SK-N-SH (cell line): ENCODE data around the gene PPP1R15A. TPM values are rescaled to one million over a fixed set of nuclear protein-coding genes. Genes with fewer than 3 reads are reported as not detected.

Experiments
- CTCF ChIA-PET: fragments of 300-600, 350-600 bp; formaldehyde crosslinking; extraction: SDS; loops from one replicate; lab custom pipeline; 2021; lab: Yijun Ruan, JAX
- POLR2A ChIA-PET: fragments of 350-600 bp; sonication (Branson Sonifier 250); formaldehyde crosslinking; extraction: SDS; loops from one replicate; lab custom pipeline; 2020; ENCODE audit warnings: antibody characterized with exemption, inconsistent platforms; lab: Yijun Ruan, JAX
- DNase-seq: peaks from one replicate; pipeline ENCODE4 v3.0.0; 2012
- H2AFZ ChIP-seq: fragments of 200-600 bp; sonication (generic); 2 replicates; pipeline ENCODE4 v1.8.1; 2016; ENCODE audit warnings: antibody characterized with exemption, mild to moderate bottlenecking, low read depth
- H3F3A ChIP-seq: fragments of 200-600 bp; sonication (generic); replicated peaks from 2 replicates; pipeline ENCODE3; 2016; ENCODE audit warnings: antibody characterized with exemption, mild to moderate bottlenecking; ENCODE audit not compliant: insufficient read depth
- H3K27ac ChIP-seq, 2 experiments: fragments of 200-500 bp in 1 of 2; fragments of 200-600 bp in 1 of 2; sonication (Bioruptor generic) in 1 of 2; sonication (generic), shearing (Covaris generic) in 1 of 2; 2 replicates each; pipeline versions ENCODE4 v1.5.1 to v1.6.1; 2014 to 2016; ENCODE audit warnings: low read depth in 2 of 2, inconsistent platforms in 1 of 2, low read length in 1 of 2, mild to moderate bottlenecking in 1 of 2, mixed read lengths in 1 of 2
- H3K27me3 ChIP-seq: fragments of 200-600 bp; sonication (generic), shearing (Covaris generic); 2 replicates; pipeline ENCODE4 v1.6.1; 2016; ENCODE audit warnings: mixed run types; ENCODE audit not compliant: insufficient read depth
- H3K36me3 ChIP-seq, 2 experiments: fragments of 200-500 bp in 1 of 2; fragments of 200-600 bp in 1 of 2; sonication (Bioruptor generic) in 1 of 2; sonication (generic) in 1 of 2; replicated peaks in 1 of 2; 2 replicates each; pipeline versions ENCODE3 to v1.5.1; 2014 to 2016; ENCODE audit warnings: low read length in 1 of 2, mild to moderate bottlenecking in 1 of 2; ENCODE audit not compliant: insufficient read depth in 2 of 2, control insufficient read depth in 1 of 2
- H3K4me1 ChIP-seq, 2 experiments: fragments of 200-500 bp in 1 of 2; fragments of 200-600 bp in 1 of 2; sonication (Bioruptor generic) in 1 of 2; sonication (generic), shearing (Covaris generic) in 1 of 2; 2 replicates each; pipeline versions ENCODE4 v1.5.1 to v1.6.1; 2014 to 2016; ENCODE audit warnings: low read depth in 1 of 2, low read length in 1 of 2, mixed run types in 1 of 2; ENCODE audit not compliant: insufficient read depth in 2 of 2, control insufficient read depth in 1 of 2
- H3K4me2 ChIP-seq: fragments of 200-600 bp; sonication (generic), shearing (Covaris generic); 2 replicates; pipeline ENCODE4 v1.6.1; 2017; ENCODE audit warnings: mixed run types
- H3K4me3 ChIP-seq, 2 experiments: fragments of 200-500 bp in 1 of 2; fragments of 200-600 bp in 1 of 2; sonication (Bioruptor generic) in 1 of 2; sonication (generic), shearing (Covaris generic) in 1 of 2; 2 replicates each; pipeline versions ENCODE4 v1.5.1 to v1.8.1; 2014 to 2016; ENCODE audit warnings: low read depth in 2 of 2, inconsistent platforms in 1 of 2, low read length in 1 of 2, mild to moderate bottlenecking in 1 of 2, mixed read lengths in 1 of 2, moderate library complexity in 1 of 2
- H3K79me2 ChIP-seq: fragments of 200-600 bp; sonication (generic); 2 replicates; pipeline ENCODE4 v1.8.1; 2017; ENCODE audit warnings: mild to moderate bottlenecking; ENCODE audit not compliant: insufficient read depth
- H3K9ac ChIP-seq: fragments of 200-600 bp; sonication (generic); 2 replicates; pipeline ENCODE4 v1.6.1; 2017; ENCODE audit warnings: mixed run types
- H3K9me2 ChIP-seq: fragments of 200-600 bp; sonication (generic); 2 replicates; pipeline ENCODE4 v1.6.1; 2017; ENCODE audit warnings: mixed run types
- H3K9me3 ChIP-seq: fragments of 200-600 bp; sonication (generic); 2 replicates; pipeline ENCODE4 v1.6.1; 2017; ENCODE audit warnings: mixed run types, mild to moderate bottlenecking, moderate library complexity
- H4K20me1 ChIP-seq: fragments of 200-600 bp; sonication (generic); 2 replicates; pipeline ENCODE4 v1.6.1; 2017; ENCODE audit warnings: mild to moderate bottlenecking, mixed run types; ENCODE audit not compliant: insufficient read depth
- ELF1 ChIP-seq: IDR thresholded peaks from 2 replicates; pipeline ENCODE4 v1.4.0; 2012
- EZH2phosphoT487 ChIP-seq: fragments of 200-600 bp; sonication (generic); IDR thresholded peaks from 2 replicates; pipeline ENCODE4 v1.6.1; 2017; ENCODE audit warnings: low read depth, mixed run types, mild to moderate bottlenecking, antibody characterized with exemption, moderate library complexity, borderline replicate concordance
- FOXJ3 ChIP-seq: sonication (generic); formaldehyde crosslinking; IDR thresholded peaks from 2 replicates; pipeline ENCODE4 v1.5.1; 2020; ENCODE audit warnings: mild to moderate bottlenecking, missing genetic modification reagents
- FOXM1 ChIP-seq: IDR thresholded peaks from 2 replicates; pipeline ENCODE4 v1.4.0; 2012; ENCODE audit warnings: low read depth, mild to moderate bottlenecking
- NRF1 ChIP-seq: IDR thresholded peaks from 2 replicates; pipeline ENCODE4 v1.6.1; 2012; ENCODE audit warnings: low read depth, mild to moderate bottlenecking, low read length
- POLR2AphosphoS5 ChIP-seq: IDR thresholded peaks from 2 replicates; pipeline ENCODE4 v1.6.1; 2012; ENCODE audit warnings: low read depth, low read length
- RAD21 ChIP-seq: IDR thresholded peaks from 2 replicates; pipeline ENCODE4 v1.6.1; 2012; ENCODE audit warnings: mild to moderate bottlenecking, low read length
- RCOR1 ChIP-seq: fragments of 150-350 bp; IDR thresholded peaks from 2 replicates; pipeline ENCODE4 v1.6.1; 2017; ENCODE audit warnings: antibody characterized with exemption, low read length
- REST ChIP-seq: IDR thresholded peaks from 2 replicates; pipeline ENCODE4 v1.6.1; 2012; ENCODE audit warnings: mild to moderate bottlenecking, low read depth, low read length, moderate library complexity
- RFX5 ChIP-seq: IDR thresholded peaks from 2 replicates; pipeline ENCODE4 v1.6.1; 2012; ENCODE audit warnings: mild to moderate bottlenecking, improper control_type of control experiment, low read length
- RXRA ChIP-seq: IDR thresholded peaks from 2 replicates; pipeline ENCODE4 v1.4.0; 2012; ENCODE audit warnings: low read depth, mild to moderate bottlenecking, borderline replicate concordance
- SIN3A ChIP-seq: IDR thresholded peaks from 2 replicates; pipeline ENCODE4 v1.6.1; 2012; ENCODE audit warnings: low read depth, mild to moderate bottlenecking, low read length, moderate library complexity, borderline replicate concordance
- TAF1 ChIP-seq: IDR thresholded peaks from 2 replicates; pipeline ENCODE4 v1.6.1; 2012; ENCODE audit warnings: low read depth, mild to moderate bottlenecking, low read length, moderate library complexity, borderline replicate concordance
- TCF12 ChIP-seq: IDR thresholded peaks from 2 replicates; pipeline ENCODE4 v1.4.0; 2012
- TEAD4 ChIP-seq: IDR thresholded peaks from 2 replicates; pipeline ENCODE4 v1.4.0; 2012; ENCODE audit warnings: mild to moderate bottlenecking, borderline replicate concordance; ENCODE audit not compliant: insufficient read depth
- USF2 ChIP-seq: fragments of 150-350 bp; IDR thresholded peaks from 2 replicates; pipeline ENCODE4 v1.6.1; 2017; ENCODE audit warnings: antibody characterized with exemption, low read length, low read depth, borderline replicate concordance
- YY1 ChIP-seq: IDR thresholded peaks from 2 replicates; pipeline ENCODE4 v1.4.0; 2012; ENCODE audit warnings: low read depth, mild to moderate bottlenecking
- ZBTB33 ChIP-seq: IDR thresholded peaks from 2 replicates; pipeline ENCODE4 v1.4.0; 2012; ENCODE audit warnings: low read depth, borderline replicate concordance
- WGBS: methylation state at CpG from one replicate; pipeline ENCODE4 v1.1.6; 2017; ENCODE audit warnings: low lambda C conversion rate; 5-methylcytosine and 5-hydroxymethylcytosine counted together
- polyA plus RNA-seq, 3 experiments: library from polyadenylated mRNA; depleted of rRNA; stranded (reverse); fragments of >200 nt; gene quantifications; 2 replicates each; pipeline ENCODE4 v1.2.3, GENCODE V29; 2012
- TF ChIP-seq, protein P1 (sequence below): fragments of 200-600 bp; sonication (generic); IDR thresholded peaks from 2 replicates; pipeline ENCODE4 v1.6.1; 2017; ENCODE audit warnings: antibody characterized with exemption, mild to moderate bottlenecking, moderate library complexity

Gene PPP1R15A
- polyA plus RNA-seq, 1 of the 3 experiments (the other 2 are of a cell fraction) = 73.7 TPM

- Histone ChIP-seq H3K27ac (no peak overlapping the region), H2AFZ (no peak overlapping the region)
- DNase-seq = no peak
Observed at GRCh38 chr19:48858984-48859710, 13.1 kb upstream of the PPP1R15A start.

More at GRCh38 chr19:48858984-48859710, 13.1 kb upstream of the PPP1R15A start:
- H3K9ac ChIP-seq = no peak overlapping the region
- H3K27me3 ChIP-seq = no peaks in the 10 kb centered on the region
- H3K4me1 ChIP-seq = no peaks in the 10 kb centered on the region
- CTCF ChIA-PET = no interaction called here
- no peaks in the 10 kb centered on the region for H3K9me3 ChIP-seq
- H3K9me2 ChIP-seq = no peaks in the 10 kb centered on the region
- H3F3A ChIP-seq = no peaks in the 10 kb centered on the region
- no peak overlapping the region for H3K4me3 ChIP-seq
- WGBS = 77% methylated on average over 33 of the region's 34 CpGs
- no peak for TF ChIP-seq FOXJ3
- no peak for TF ChIP-seq ELF1
- no peak for TF ChIP-seq POLR2AphosphoS5
- TF ChIP-seq, protein P1, sequence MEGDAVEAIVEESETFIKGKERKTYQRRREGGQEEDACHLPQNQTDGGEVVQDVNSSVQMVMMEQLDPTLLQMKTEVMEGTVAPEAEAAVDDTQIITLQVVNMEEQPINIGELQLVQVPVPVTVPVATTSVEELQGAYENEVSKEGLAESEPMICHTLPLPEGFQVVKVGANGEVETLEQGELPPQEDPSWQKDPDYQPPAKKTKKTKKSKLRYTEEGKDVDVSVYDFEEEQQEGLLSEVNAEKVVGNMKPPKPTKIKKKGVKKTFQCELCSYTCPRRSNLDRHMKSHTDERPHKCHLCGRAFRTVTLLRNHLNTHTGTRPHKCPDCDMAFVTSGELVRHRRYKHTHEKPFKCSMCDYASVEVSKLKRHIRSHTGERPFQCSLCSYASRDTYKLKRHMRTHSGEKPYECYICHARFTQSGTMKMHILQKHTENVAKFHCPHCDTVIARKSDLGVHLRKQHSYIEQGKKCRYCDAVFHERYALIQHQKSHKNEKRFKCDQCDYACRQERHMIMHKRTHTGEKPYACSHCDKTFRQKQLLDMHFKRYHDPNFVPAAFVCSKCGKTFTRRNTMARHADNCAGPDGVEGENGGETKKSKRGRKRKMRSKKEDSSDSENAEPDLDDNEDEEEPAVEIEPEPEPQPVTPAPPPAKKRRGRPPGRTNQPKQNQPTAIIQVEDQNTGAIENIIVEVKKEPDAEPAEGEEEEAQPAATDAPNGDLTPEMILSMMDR = no peak
- no peak for TF ChIP-seq RAD21
- TF ChIP-seq TAF1 = no peak
- no peak for TF ChIP-seq REST
- TF ChIP-seq FOXM1 = no peak
- TF ChIP-seq YY1 = no peak
- TF ChIP-seq RCOR1 = no peak
- TF ChIP-seq USF2 = no peak
- TF ChIP-seq NRF1 = no peak
- TF ChIP-seq TEAD4 = no peak
- TF ChIP-seq ZBTB33 = no peak
- TF ChIP-seq SIN3A = no peak
- no peak for TF ChIP-seq TCF12
- no peak for TF ChIP-seq RXRA
- TF ChIP-seq RFX5 = no peak
- no peak for TF ChIP-seq EZH2phosphoT487
- POLR2A ChIA-PET = no interaction called here
- no peaks in the 10 kb centered on the region for H4K20me1 ChIP-seq
- no peaks in the 10 kb centered on the region for H3K36me3 ChIP-seq
- no peaks in the 10 kb centered on the region for H3K79me2 ChIP-seq
- no peak overlapping the region for H3K4me2 ChIP-seq
